Upper lobe of right lung (tissue), 1 donor: ENCODE data around the gene RNF144B. TPM values are rescaled to one million over a fixed set of nuclear protein-coding genes. Genes with fewer than 3 reads are reported as not detected.
"Not testable (repeated sequence)": the region's sequence is repeated elsewhere in the genome, so short reads cannot be mapped to it uniquely, and the experiment has no call there.

Experiments used
- ATAC-seq: fragments of 200-7000 bp; cut with Tn5 transposase; one replicate; pipeline ENCODE4 v1.9.1; 2020; ENCODE audit warnings: mild to moderate bottlenecking, moderate library complexity
- DNase-seq: peaks from one replicate; pipeline ENCODE4 v3.0.0-alpha.2; 2020
- H3K27ac ChIP-seq: fragments of 200-600 bp; one replicate; pipeline ENCODE4 v1.8.0; 2022
- H3K27me3 ChIP-seq: fragments of 200-600 bp; one replicate; pipeline ENCODE4 v1.8.0; 2022; ENCODE audit warnings: mild to moderate bottlenecking
- H3K36me3 ChIP-seq: fragments of 200-600 bp; one replicate; pipeline ENCODE4 v1.8.0; 2022
- H3K4me1 ChIP-seq: fragments of 200-600 bp; one replicate; pipeline ENCODE4 v1.8.0; 2022
- H3K4me3 ChIP-seq: fragments of 200-600 bp; one replicate; pipeline ENCODE4 v1.8.0; 2022; ENCODE audit warnings: mild to moderate bottlenecking
- H3K9me3 ChIP-seq: fragments of 200-600 bp; one replicate; pipeline ENCODE4 v1.8.0; 2022
- intact Hi-C: fragments of 100-400 bp; cut with DNase I; formaldehyde crosslinking; loops from one replicate; pipeline ENCODE4 v1.11.0; 2022
- total RNA-seq: library from RNA; stranded (reverse); fragmentation: NEBNext Ultra II Directional; extraction: Animal tissue kit (Norgen Biotek cat#: 25700); gene quantifications from one replicate; pipeline ENCODE4 v1.2.1, GENCODE V29; 2021
- TF ChIP-seq, protein P1 (sequence below): fragments of 200-600 bp; IDR thresholded peaks from one replicate; pipeline ENCODE4 v1.8.0; 2022; ENCODE audit warnings: antibody characterized with exemption
- donor health status: DM: no; HTN: yes; CAD: no; lungs with severe emphysema.

Gene RNF144B
- total RNA-seq, 1 donor from 2014 or later: 82.4 TPM

DNA sequence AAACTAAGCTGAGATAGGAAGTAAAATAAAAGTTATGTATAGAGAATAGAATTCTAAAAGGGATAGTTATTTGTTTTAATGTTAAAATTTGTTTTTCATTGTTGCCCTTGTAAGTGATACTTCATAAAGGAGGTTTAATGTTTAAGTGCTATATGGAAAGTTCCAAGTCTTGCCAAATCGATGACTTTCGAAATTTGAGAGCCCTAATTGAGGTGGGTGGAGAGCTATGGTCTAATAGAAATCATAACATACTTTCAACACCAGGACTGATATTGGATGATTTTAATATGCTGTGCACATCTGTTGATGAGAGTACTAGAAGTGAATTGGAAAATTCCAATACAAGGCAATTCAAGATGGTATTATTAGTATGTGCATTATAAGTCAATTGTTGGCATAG, 64.6 kb downstream of the RNF144B start:
- H3K27ac ChIP-seq: no peak overlapping the region
- H3K9me3 ChIP-seq: no peaks in the 10 kb centered on the region
- H3K27me3 ChIP-seq: no peaks in the 10 kb centered on the region
- ATAC-seq: no peak
- H3K4me1 ChIP-seq: no peaks in the 10 kb centered on the region
- TF ChIP-seq, protein P1, sequence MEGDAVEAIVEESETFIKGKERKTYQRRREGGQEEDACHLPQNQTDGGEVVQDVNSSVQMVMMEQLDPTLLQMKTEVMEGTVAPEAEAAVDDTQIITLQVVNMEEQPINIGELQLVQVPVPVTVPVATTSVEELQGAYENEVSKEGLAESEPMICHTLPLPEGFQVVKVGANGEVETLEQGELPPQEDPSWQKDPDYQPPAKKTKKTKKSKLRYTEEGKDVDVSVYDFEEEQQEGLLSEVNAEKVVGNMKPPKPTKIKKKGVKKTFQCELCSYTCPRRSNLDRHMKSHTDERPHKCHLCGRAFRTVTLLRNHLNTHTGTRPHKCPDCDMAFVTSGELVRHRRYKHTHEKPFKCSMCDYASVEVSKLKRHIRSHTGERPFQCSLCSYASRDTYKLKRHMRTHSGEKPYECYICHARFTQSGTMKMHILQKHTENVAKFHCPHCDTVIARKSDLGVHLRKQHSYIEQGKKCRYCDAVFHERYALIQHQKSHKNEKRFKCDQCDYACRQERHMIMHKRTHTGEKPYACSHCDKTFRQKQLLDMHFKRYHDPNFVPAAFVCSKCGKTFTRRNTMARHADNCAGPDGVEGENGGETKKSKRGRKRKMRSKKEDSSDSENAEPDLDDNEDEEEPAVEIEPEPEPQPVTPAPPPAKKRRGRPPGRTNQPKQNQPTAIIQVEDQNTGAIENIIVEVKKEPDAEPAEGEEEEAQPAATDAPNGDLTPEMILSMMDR: no peak
- no peak overlapping the region for H3K4me3 ChIP-seq
- DNase-seq: no peak
- intact Hi-C loops: no loop called here
- H3K36me3 ChIP-seq: no peaks in the 10 kb centered on the region

DNA sequence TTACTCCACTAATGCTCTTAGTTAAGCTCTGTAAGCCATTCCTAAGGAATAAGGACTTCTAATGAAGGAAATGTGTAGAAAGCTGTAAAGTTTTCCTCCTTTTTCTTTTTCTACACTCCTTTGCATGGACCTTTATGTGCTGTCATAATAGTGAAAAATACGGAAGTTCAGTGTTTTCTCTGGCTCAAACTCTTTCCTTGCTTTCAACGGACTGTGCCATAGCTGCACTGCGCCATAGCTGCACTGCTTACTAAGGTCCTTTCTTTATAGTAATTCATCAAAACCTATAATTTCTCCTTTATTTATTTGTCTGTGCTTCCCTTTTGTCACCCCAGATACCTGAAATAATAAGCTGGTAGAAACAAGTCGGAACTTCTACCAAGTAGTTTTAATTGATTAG, 67.3 kb downstream of the RNF144B start:
- intact Hi-C loops: no loop called here
- no peaks in the 10 kb centered on the region for H3K4me1 ChIP-seq

DNA sequence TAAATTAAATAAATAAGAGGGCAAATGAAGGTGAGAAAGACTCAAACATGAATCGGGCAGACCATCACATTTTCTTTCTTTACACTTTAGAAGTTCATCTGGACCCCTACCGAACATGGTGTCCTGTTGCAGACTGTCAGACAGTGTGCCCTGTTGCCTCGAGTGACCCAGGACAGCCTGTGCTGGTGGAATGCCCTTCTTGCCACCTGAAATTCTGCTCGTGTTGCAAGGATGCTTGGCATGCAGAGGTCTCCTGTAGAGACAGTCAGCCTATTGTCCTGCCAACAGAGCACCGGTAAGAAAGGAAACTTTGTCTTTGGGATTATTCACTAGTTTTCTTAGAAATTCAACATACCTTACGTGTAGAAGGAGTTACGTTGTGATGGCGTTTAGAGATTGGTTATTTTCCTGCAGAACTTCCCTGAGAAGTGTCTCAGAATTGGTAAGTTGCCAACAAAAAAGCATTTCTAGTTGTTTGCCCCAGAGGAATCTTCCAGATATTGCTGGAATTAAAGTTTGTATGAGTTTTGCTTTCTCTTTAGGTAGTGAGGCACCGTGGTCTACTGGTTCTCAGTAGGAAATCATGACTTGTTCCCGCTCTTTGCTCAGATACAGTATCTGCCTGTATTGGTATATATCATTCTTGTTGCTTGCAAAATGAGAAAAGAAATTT, 70.1 kb downstream of the RNF144B start:
- no peak for ATAC-seq
- Histone ChIP-seq H3K9me3 (no peaks in the 10 kb centered on the region), H3K27me3 (no peaks in the 10 kb centered on the region), H3K36me3 (peaks cover 24% of the 10 kb centered on the region), H3K4me3 (no peak overlapping the region), H3K4me1 (no peaks in the 10 kb centered on the region), H3K27ac (no peak overlapping the region)
- intact Hi-C loops: no loop called here
- no peak for DNase-seq
- TF ChIP-seq, protein P1: no peak

More for the DNA sequence above, 67.3 kb downstream of the RNF144B start:
- H3K27me3 ChIP-seq: no peaks in the 10 kb centered on the region
- no peaks in the 10 kb centered on the region for H3K9me3 ChIP-seq
- DNase-seq: no peak
- H3K27ac ChIP-seq: no peak overlapping the region
- ATAC-seq: no peak
- peaks cover 15% of the 10 kb centered on the region for H3K36me3 ChIP-seq
- TF ChIP-seq, protein P1: no peak
- no peak overlapping the region for H3K4me3 ChIP-seq

DNA sequence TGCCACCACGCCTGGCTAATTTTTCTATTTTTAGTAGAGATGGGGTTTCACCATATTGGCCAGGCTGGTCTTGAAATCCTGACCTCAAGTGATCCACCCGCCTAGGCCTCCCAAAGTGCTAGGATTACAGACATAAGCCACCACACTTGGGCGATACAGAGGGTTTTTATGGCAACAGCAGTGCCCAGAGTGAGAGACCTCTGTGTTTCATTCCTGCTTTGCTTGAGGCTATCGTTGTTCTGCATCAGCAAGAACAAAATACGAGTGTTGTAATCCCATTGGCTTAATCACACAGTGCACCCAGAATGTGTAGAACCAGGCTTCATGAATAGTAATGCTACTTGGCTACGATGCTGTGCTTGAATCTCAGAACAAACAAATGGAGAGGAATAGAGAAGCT, 70.9 kb downstream of the RNF144B start:
- ATAC-seq, intact Hi-C loops: not testable (repeated sequence)

DNA sequence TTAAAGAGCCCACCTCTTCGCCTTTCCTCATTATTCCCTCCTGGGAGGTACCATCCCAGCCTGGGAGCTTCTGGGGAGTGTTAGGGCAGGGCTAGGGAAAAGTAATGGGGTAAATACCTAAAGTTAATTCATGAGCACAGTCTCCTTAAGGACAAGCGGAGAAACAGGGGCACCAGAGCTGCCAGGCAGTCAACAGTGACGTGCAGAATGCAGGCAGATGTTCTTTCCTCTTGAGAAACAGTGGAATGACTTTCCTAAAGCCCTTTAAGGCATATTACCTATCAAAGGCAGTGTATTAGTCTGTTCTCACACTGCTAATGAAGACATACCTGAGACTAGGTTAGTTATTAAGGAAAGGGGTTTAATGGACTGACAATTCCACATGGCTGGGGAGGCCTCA, 76.3 kb downstream of the RNF144B start:
- TF ChIP-seq, protein P1: no peak
- no peak overlapping the region for H3K4me3 ChIP-seq
- peaks cover 62% of the 10 kb centered on the region for H3K36me3 ChIP-seq
- H3K27me3 ChIP-seq: no peaks in the 10 kb centered on the region
- no peaks in the 10 kb centered on the region for H3K9me3 ChIP-seq
- H3K27ac ChIP-seq: no peak overlapping the region
- no peaks in the 10 kb centered on the region for H3K4me1 ChIP-seq
- no peak for DNase-seq
- intact Hi-C loops: no loop called here
- ATAC-seq: no peak

More for the DNA sequence above, 70.9 kb downstream of the RNF144B start:
- DNase-seq, H3K27ac ChIP-seq, H3K4me1 ChIP-seq, H3K27me3 ChIP-seq, H3K9me3 ChIP-seq, H3K4me3 ChIP-seq: not testable (repeated sequence)
- peaks cover 31% of the 10 kb centered on the region for H3K36me3 ChIP-seq

DNA sequence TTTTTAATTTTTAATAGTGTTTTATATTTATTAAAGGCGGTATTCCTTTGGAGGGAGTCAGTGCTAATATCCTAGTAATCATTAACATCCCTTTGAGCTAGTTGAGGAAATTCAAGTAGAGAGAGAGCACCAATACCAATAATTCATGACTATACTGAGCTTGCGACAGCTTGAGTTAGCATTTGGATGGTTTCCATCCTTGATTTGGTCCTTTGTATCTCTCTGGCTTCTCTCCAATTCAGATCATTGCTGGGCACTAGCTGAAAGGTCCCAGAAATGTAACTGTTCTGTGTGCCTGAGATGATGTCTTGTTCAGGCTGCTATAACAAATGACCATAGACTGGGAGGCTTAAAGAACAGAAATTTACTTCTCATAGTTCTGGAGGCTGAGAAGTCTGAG, 77.0 kb downstream of the RNF144B start:
- Histone ChIP-seq H3K4me1 (no peaks in the 10 kb centered on the region), H3K4me3 (no peak overlapping the region), H3K27me3 (no peaks in the 10 kb centered on the region), H3K27ac (no peak overlapping the region), H3K9me3 (no peaks in the 10 kb centered on the region), H3K36me3 (peaks cover 55% of the 10 kb centered on the region)
- DNase-seq (no peak), ATAC-seq (no peak)
- intact Hi-C loops: no loop called here
- TF ChIP-seq, protein P1: no peak
